PC-9 (cell line): ENCODE measurements around the gene ABCE1. TPM values are rescaled to one million over a fixed set of nuclear protein-coding genes. Genes with fewer than 3 reads are reported as not detected.

Experiments used
- BruUV-seq: library from RNA; stranded (reverse); fragments of 400-500 nt; replicated peaks from 2 replicates; lab custom pipeline; 2021; lab: Mats Ljungman, UMichigan
- CTCF ChIA-PET: fragments of 300-600 bp; sonication (Branson Sonifier 250); formaldehyde crosslinking; loops from one replicate; lab custom pipeline; 2022; ENCODE audit warnings: antibody characterized with exemption; lab: Charles Lee
- POLR2A ChIA-PET: fragments of 300-600 bp; sonication (Branson Sonifier 250); formaldehyde crosslinking; loops from one replicate; lab custom pipeline; 2022; ENCODE audit warnings: antibody characterized with exemption; ENCODE audit not compliant: unreplicated experiment; lab: Charles Lee
- DNase-seq, 2 experiments: peaks; one replicate each; pipeline versions ENCODE4 v3.0.0 to v3.0.0-alpha.2; 2015 to 2022; ENCODE audit warnings: mixed read lengths in 1 of 2
- H2AFZ ChIP-seq: fragments of 200-600 bp; sonication (generic); 2 replicates; pipeline ENCODE4 v1.8.1; 2017; ENCODE audit warnings: antibody characterized with exemption
- H3F3A ChIP-seq: fragments of 200-600 bp; sonication (generic); 2 replicates; pipeline ENCODE4 v1.8.1; 2017; ENCODE audit warnings: antibody characterized with exemption, mild to moderate bottlenecking, low read depth; ENCODE audit not compliant: insufficient read depth
- H3K27ac ChIP-seq: fragments of 200-600 bp; sonication (generic); 2 replicates; pipeline ENCODE4 v1.6.1; 2016; ENCODE audit warnings: mixed run types
- H3K27me3 ChIP-seq: fragments of 200-600 bp; sonication (generic); 2 replicates; pipeline ENCODE4 v1.6.1; 2016; ENCODE audit warnings: low read depth, mixed run types; ENCODE audit not compliant: insufficient read depth
- H3K36me3 ChIP-seq: fragments of 200-600 bp; sonication (generic); 2 replicates; pipeline ENCODE4 v1.6.1; 2016; ENCODE audit warnings: low read depth, mixed run types
- H3K4me1 ChIP-seq: fragments of 200-600 bp; sonication (generic); replicated peaks from 2 replicates; pipeline ENCODE4 v1.6.1; 2016; ENCODE audit warnings: mixed run types; ENCODE audit not compliant: insufficient read depth
- H3K4me2 ChIP-seq: fragments of 200-600 bp; sonication (generic); 2 replicates; pipeline ENCODE4 v1.6.1; 2017; ENCODE audit warnings: mixed run types
- H3K4me3 ChIP-seq: fragments of 200-600 bp; sonication (generic); 2 replicates; pipeline ENCODE4 v1.6.1; 2016; ENCODE audit warnings: mixed run types
- H3K79me2 ChIP-seq: fragments of 200-600 bp; sonication (generic); 2 replicates; pipeline ENCODE4 v1.6.1; 2017; ENCODE audit warnings: low read depth, mixed run types
- H3K9me2 ChIP-seq: fragments of 200-600 bp; sonication (generic); 2 replicates; pipeline ENCODE4 v1.8.1; 2017; ENCODE audit warnings: mild to moderate bottlenecking; ENCODE audit not compliant: insufficient read depth
- H3K9me3 ChIP-seq: fragments of 200-600 bp; sonication (generic); 2 replicates; pipeline ENCODE4 v1.8.1; 2016; ENCODE audit warnings: low read depth; ENCODE audit not compliant: insufficient read depth
- H4K20me1 ChIP-seq: fragments of 200-600 bp; sonication (generic); 2 replicates; pipeline ENCODE4 v1.8.1; 2017; ENCODE audit not compliant: insufficient read depth
- EZH2 ChIP-seq: fragments of 200-600 bp; sonication (generic); IDR thresholded peaks from 2 replicates; pipeline ENCODE4 v1.8.0; 2017; ENCODE audit warnings: antibody characterized with exemption, low read depth
- intact Hi-C: fragments of 100-400 bp; cut with micrococcal nuclease; formaldehyde crosslinking; loops from one replicate; pipeline ENCODE4 v1.10.0; 2022; ENCODE audit not compliant: unreplicated experiment
- total RNA-seq: library from RNA; stranded (reverse); gene quantifications from 2 replicates; pipeline ENCODE4 v1.2.3, GENCODE V29; 2021
- TF ChIP-seq, protein P1 (sequence below): fragments of 200-600 bp; sonication (generic); conservative IDR thresholded peaks from 2 replicates; pipeline ENCODE4 v1.6.1; 2017; ENCODE audit warnings: mixed run types, antibody characterized with exemption, mild to moderate bottlenecking, moderate library complexity

The ABCE1 gene
- total RNA-seq, 1 experiment from 2014 or later: 60.6 TPM

DNA sequence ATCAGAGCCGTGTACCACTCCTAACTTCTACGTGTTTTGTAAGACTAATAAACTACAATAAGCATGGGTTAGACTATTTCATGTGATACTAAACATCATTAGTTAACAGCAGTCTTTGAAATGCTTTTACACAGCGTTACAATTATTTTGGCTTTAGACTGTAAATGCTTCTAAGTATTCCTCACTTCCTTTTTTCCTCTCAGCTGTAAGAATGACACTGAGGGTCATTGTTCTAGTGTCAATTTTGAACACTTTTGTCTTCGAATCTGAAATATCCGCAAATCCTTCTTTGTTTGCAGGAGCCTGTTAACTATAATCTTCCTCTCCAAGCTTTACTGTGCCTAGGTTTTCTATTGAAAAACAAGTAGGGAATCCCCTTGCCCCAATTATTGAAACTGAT, 1.5 kb downstream of the ABCE1 start:
- Histone ChIP-seq H3F3A (peaks cover 7% of the 10 kb centered on the region; the same call in 1 of the 2 replicates), H3K4me2 (peak overlapping the region; percentile 87), H3K27me3 (no peaks in the 10 kb centered on the region), H3K36me3 (0 out of 2 replicates have a peak, but pooled peaks cover 27% of the 10 kb centered on the region), H3K9me3 (no peaks in the 10 kb centered on the region), H3K9me2 (no peaks in the 10 kb centered on the region), H3K4me3 (peak overlapping the region; percentile 78; the same call in 1 of the 2 replicates), H4K20me1 (peaks cover 30% of the 10 kb centered on the region), H3K79me2 (peaks cover 82% of the 10 kb centered on the region), H2AFZ (no peak overlapping the region), H3K27ac (no peak overlapping the region), H3K4me1 (peaks cover 20% of the 10 kb centered on the region)
- ChIA-PET POLR2A (interaction anchor here (0.6 kb wide), 1 partner anchor 8 kb away, joined by 3 read pairs; no protein-coding TSS in a partner anchor), CTCF (no interaction called here)
- no peak for DNase-seq
- TF ChIP-seq EZH2: no peak
- TF ChIP-seq, protein P1, sequence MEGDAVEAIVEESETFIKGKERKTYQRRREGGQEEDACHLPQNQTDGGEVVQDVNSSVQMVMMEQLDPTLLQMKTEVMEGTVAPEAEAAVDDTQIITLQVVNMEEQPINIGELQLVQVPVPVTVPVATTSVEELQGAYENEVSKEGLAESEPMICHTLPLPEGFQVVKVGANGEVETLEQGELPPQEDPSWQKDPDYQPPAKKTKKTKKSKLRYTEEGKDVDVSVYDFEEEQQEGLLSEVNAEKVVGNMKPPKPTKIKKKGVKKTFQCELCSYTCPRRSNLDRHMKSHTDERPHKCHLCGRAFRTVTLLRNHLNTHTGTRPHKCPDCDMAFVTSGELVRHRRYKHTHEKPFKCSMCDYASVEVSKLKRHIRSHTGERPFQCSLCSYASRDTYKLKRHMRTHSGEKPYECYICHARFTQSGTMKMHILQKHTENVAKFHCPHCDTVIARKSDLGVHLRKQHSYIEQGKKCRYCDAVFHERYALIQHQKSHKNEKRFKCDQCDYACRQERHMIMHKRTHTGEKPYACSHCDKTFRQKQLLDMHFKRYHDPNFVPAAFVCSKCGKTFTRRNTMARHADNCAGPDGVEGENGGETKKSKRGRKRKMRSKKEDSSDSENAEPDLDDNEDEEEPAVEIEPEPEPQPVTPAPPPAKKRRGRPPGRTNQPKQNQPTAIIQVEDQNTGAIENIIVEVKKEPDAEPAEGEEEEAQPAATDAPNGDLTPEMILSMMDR: no peak
- intact Hi-C loops: loop anchor here (5.0 to 10.0 kb wide), 2 partner anchors 55 to 518 kb away; partner anchors contain the start of gene MMAA
- no TSS peak for BruUV-seq

DNA sequence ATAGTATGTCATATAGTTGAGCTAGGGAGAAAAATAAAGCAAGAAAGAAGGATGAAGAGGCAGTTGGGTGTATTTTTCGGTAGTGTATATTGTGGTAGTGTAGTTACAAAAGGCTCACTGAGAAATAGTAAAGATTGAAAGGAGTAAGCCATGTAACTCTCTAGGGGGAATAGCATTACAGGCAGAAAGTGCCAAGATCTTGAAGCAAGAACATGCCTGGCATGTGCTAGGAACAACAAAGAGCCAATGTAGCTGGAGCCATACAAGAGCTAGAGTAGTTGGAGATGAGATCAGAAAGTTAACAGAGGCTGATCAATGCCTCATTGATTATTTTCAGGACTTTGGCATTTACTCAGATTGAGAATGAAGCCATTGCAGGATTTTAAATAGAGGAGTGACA, 3.0 kb downstream of the ABCE1 start:
- Histone ChIP-seq H3K9me2 (no peaks in the 10 kb centered on the region), H2AFZ (no peak overlapping the region), H3K36me3 (peaks cover 32% of the 10 kb centered on the region; the same call in 1 of the 2 replicates), H4K20me1 (peaks cover 30% of the 10 kb centered on the region), H3K4me2 (no peak overlapping the region), H3F3A (peaks cover 7% of the 10 kb centered on the region; the same call in 1 of the 2 replicates), H3K27me3 (no peaks in the 10 kb centered on the region), H3K4me3 (no peak overlapping the region), H3K79me2 (peaks cover 76% of the 10 kb centered on the region), H3K27ac (no peak overlapping the region), H3K4me1 (peaks cover 20% of the 10 kb centered on the region), H3K9me3 (no peaks in the 10 kb centered on the region)
- BruUV-seq: no TSS peak
- DNase-seq: no peak
- TF ChIP-seq, protein P1: no peak
- no peak for TF ChIP-seq EZH2
- intact Hi-C loops: loop anchor here (10.0 kb wide), 1 partner anchor 54 kb away; no protein-coding TSS in a partner anchor
- CTCF ChIA-PET: no interaction called here
- POLR2A ChIA-PET: no interaction called here

DNA sequence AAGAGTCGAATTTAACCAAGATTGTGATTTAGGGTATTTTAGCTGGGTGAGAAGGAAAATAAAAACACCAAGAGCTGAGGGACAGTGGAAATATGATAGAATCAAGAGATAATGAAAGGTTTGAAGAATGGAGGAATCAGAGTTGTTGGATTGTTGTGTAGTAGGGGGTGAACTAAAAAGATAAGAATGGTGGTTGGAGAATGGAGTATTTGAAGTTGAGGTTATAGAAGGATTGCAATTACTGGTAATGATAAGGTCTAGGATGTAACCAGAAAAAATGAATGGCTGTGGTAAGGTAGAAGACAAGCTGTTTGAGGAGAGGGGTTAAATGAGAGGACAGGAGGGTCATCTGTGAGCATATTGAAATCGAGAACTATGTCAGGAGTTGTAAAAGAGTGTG, 4.5 kb downstream of the ABCE1 start:
- H3F3A ChIP-seq: peaks cover 2% of the 10 kb centered on the region; the same call in 1 of the 2 replicates
- intact Hi-C loops: loop anchor here (10.0 kb wide), 1 partner anchor 52 kb away; no protein-coding TSS in a partner anchor
- no peak overlapping the region for H3K4me2 ChIP-seq
- H3K79me2 ChIP-seq: peaks cover 62% of the 10 kb centered on the region
- H3K9me2 ChIP-seq: no peaks in the 10 kb centered on the region
- TF ChIP-seq, protein P1: no peak
- no peak for TF ChIP-seq EZH2
- peaks cover 12% of the 10 kb centered on the region; the same call in 1 of the 2 replicates for H3K4me1 ChIP-seq
- no peaks in the 10 kb centered on the region for H3K27me3 ChIP-seq
- ChIA-PET CTCF (no interaction called here), POLR2A (no interaction called here)
- no TSS peak for BruUV-seq
- no peak overlapping the region for H2AFZ ChIP-seq
- no peak overlapping the region for H3K27ac ChIP-seq
- peaks cover 39% of the 10 kb centered on the region; the same call in 1 of the 2 replicates for H3K36me3 ChIP-seq
- H3K9me3 ChIP-seq: no peaks in the 10 kb centered on the region
- H4K20me1 ChIP-seq: peaks cover 30% of the 10 kb centered on the region
- no peak for DNase-seq
- no peak overlapping the region for H3K4me3 ChIP-seq
